GM19397 (cell line): ENCODE measurements around the gene NOX5.

Source experiments
- ATAC-seq: cut with Tn5 transposase; IDR thresholded peaks from one replicate; pipeline ENCODE4 v1.9.1; 2021; ENCODE audit warnings: mild to moderate bottlenecking, moderate library complexity; ENCODE audit not compliant: unreplicated experiment

NOX5 gene

DNA sequence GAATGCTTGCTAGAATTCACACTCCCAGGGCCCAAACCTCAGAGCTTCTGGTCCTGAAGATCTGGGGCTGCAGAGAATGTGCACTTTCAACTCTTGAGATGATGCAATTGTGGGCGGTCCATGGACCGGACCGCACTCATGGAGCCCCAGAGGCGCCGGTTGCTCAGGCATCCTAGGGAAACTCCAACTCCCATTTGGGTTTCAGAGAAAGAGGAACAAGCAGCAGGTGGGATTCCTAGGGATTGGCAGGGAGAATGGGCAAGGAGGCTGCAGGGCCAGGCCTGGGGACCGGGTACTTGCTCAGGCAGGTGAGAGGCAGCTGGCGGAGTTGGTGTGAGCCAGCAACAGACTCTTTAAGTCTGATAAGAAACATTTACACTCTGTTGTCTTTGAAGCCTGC is 3.5 kb downstream of the NOX5 start:
- ATAC-seq, result no peak

DNA sequence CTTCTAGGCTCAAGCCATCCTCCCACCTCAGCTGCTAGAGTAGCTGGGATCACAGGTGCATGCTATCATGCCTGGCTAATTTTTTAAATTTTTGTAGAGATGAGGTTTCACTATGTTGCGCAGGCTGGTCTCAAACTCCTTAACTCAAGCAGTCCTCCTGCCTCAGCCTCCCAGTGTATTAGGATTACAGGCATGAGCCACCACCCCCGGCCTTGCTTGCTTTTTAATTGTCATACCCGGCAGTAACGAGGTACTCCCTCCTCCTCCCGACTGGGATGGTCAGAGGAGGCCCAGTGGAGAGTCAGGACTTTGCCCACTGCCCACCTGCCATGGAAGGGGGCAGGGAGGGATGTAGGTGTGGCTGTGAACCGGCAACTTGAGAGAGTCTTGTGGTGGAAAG is 4.5 kb downstream of the NOX5 start:
- ATAC-seq, result no peak

DNA sequence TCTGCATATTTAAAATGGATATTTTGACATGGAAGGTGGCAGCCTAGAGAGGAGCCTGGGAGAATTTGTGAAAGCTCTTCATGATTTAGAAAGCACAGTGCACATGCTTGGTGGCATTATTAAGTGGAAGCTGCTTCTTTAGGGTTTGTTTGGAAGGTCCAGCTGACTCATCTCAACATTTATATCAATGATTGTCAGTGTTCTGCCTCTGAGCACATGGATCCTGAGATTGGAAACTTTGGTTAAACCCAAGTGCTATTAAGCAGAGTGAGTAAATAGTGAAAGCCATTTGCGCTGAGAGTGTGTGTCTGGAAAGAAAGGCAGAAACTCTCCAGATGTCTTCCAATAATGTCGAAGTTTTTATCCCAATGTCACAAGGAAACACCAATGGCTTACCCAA is 7.4 kb downstream of the NOX5 start:
- ATAC-seq, result no peak

DNA sequence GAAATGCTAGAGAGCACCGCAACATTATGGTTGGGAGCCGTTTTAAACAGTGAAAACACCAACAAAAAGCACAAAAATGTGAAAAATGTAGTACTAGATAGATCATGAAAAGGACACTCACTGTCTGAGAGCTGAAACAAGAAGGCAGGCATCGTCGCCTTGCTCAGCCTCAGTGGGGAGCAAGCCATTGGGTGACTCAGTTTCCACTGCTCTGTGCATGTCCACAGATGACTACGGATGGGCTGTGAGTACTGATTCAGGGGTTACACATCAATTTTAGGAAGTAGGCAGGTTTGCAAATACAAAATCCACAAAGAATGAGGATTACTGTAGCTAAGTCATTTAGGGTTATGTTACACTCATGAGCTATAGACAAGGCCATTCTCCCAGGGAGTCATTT is 10.8 kb downstream of the NOX5 start:
- no peak for ATAC-seq

DNA sequence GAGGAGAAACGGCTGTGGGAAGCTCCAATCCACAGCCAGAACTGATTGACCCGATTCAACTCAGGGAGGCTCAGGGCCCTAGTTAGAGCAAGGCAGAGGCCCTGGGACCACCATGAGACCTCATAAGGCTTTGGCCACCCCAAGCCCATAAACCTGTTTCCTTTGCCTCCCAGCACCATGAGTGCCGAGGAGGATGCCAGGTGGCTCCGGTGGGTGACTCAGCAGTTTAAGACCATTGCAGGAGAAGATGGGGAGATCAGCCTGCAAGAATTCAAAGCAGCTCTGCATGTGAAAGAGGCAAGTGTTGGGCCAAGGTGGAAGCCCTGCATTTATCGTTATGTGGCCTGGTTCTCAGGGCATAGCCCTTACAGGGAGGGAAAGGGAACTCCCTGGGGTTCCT is 11.9 kb downstream of the NOX5 start:
- no peak for ATAC-seq

DNA sequence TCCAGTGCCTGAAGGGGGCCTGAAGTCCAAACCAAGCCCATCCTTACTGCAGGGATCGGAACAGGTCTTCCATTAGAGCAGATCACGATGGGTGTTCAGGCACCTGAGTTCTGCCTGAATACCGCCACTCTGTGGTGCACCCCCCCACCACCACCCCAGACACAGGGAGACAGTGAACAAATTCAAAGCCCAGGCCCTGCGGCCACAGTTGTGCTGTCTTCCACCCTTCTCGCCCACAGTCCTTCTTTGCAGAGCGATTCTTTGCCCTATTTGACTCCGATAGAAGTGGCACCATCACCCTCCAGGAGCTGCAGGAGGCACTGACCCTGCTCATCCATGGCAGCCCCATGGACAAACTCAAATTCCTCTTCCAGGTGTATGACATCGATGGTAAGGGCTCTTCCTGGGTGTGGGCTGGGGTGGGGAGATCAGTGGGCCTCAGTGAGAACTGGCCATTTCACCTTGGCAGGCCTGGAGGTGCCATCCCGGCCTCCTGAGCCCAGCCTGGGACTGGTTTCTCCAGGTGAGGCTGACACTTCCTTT is 13.6 kb downstream of the NOX5 start:
- no peak for ATAC-seq

DNA sequence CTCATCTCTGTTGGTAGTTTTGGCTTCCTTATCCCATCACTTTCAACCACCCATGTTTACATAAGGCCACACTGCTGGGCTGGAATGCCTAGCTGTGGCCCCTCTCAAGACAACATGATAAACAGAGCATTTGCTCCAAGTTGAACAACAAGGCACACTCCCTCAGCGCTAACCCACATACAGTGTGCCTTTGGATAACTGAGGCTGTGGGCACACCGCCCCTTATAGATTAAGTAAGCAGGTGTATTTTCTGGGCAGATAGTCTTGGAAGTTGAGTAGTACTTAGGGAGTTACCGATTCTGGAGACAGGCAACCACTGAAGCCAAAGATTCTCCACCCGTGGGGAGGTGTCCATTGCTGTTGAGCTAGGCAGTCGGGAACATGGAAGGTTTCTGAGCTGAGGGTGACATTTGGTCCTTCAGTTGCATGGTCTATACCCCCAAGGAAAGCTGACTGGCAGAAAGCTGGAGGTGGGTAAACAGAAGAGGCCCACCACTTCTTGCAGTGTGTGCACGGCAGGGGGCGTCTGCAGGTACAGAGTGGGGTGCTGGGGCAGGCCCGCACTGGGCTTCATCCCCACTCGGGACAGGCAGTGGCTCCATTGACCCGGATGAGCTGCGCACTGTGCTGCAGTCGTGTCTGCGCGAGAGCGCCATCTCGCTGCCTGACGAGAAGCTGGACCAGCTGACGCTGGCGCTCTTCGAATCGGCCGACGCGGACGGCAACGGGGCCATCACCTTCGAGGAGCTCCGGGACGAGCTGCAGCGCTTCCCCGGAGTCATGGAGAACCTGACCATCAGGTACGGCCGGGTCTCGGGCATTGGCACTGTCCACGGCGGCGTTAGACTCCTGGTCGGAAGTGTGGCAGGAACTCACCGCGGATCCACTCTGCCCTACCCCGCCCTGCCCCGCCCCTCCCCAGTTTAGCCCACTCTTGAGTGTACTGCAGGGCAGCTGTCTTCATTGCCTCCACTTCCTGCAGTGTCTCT is 16.8 kb downstream of the NOX5 start:
- ATAC-seq, result no peak

DNA sequence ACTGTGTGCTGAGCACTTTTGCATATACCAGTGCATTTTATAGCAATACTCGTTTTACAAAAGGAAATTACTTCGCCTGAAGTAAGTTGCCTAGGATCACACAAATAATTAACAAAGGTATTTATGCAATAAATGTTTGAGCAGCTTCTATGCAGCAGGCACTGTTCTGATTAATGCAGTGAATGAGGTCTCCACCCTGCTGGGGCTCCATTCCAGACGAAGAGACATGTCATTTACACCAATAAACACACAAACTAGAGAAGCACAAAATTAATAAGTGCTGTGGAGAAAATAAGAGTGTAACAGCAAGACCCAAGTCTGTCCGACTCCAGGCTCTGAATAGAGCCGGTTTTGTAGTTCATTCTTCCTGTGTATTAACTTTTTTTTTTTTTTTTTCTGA is 17.5 kb downstream of the NOX5 start:
- no peak for ATAC-seq

DNA sequence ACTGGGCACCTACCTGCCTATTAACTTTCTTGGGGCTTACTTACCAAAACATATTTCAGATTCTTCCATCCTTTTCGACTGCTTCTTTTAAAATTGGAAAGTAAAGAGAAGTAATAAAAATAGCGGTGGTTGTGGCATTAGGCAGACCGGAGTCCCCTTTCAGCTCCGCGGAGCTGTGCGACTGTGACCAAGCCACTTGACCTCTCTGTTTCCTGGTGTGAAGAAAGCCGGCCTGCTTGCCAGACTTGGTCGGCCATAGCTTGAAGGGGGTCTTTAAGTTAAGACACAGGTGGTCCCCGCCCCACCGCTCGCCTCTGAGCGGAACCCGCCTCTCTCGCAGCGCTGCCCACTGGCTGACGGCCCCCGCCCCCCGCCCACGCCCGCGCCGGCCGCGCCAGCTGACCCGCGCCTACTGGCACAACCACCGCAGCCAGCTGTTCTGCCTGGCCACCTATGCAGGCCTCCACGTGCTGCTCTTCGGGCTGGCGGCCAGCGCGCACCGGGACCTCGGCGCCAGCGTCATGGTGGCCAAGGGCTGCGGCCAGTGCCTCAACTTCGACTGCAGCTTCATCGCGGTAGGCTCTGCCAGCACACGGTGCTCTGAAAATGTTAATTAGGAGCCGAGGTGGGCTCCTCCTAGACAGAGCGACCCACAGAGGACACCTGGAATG is 18.3 kb downstream of the NOX5 start:
- ATAC-seq, result no peak

DNA sequence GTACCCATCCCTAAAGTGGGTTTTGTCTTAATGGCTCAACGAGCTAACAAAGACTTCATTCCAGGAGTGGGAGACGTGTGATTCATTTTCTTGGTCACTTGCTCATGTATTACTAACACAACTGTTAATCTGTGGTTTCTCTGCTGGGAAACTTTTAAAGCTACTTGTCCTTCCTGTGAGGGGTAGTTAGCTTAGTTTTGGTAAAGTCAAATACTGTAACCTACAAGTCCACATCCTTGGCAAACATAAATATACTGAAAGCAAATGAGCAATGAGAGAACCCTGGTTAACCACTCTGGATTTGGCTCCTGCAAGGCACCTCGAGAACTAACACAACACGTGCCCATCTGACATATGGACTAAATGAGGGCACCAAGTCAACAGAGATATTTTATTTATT is 19.9 kb downstream of the NOX5 start:
- ATAC-seq, result no peak

DNA sequence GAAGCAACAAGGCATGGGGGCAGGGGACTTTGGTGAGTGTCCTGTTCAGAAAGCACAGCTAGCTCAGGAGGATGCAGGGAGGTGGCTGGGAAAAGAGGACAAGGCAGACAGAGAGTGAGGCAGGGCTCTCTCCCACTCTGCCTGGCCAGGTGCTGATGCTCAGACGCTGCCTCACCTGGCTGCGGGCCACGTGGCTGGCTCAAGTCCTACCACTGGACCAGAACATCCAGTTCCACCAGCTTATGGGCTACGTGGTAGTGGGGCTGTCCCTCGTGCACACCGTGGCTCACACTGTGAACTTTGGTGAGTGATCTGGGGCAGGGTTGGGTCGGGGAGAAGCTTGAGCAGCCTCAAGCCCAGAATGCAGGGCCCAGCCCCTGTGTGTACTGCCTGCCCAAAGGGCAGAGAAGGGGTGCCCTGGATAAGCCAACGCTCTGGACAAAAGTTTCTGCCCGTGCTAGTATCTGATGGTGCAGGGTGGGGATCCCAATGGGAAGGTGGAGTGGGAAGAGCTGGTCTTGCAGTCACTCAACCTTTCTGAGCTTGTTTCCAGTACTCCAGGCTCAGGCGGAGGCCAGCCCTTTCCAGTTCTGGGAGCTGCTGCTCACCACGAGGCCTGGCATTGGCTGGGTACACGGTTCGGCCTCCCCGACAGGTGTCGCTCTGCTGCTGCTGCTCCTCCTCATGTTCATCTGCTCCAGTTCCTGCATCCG is 20.9 kb downstream of the NOX5 start:
- no peak for ATAC-seq

DNA sequence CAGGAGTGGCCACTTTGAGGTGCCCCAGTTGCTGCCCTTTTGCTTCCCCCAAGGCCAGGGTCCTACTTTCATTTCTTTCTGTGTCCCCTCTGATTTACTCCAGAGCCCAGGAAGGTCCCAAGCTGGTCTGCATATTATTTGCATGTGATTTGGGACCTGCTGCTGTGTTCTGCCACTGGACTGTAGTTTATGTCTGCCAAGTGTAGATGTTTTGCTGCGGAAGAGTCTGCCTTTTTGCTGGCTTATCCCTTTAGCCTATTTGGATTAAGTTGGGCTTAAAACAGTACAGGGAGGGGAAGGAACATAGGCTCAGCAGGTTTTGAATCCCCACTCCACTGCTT is 21.4 kb downstream of the NOX5 start:
- no peak for ATAC-seq

DNA sequence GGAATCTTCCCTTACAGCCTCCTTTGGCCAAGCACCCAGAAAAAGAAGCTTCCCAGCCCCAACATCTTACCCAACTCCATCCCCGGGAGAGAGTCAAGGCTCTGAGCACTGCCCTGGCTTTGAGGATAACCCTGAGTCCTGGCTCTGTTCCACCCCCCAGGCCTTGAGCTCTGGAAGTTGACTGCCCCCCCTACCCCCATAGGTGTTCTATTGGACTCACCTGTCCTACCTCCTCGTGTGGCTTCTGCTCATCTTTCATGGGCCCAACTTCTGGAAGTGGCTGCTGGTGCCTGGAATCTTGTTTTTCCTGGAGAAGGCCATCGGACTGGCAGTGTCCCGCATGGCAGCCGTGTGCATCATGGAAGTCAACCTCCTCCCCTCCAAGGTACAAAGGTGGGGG is 22.3 kb downstream of the NOX5 start:
- no peak for ATAC-seq

DNA sequence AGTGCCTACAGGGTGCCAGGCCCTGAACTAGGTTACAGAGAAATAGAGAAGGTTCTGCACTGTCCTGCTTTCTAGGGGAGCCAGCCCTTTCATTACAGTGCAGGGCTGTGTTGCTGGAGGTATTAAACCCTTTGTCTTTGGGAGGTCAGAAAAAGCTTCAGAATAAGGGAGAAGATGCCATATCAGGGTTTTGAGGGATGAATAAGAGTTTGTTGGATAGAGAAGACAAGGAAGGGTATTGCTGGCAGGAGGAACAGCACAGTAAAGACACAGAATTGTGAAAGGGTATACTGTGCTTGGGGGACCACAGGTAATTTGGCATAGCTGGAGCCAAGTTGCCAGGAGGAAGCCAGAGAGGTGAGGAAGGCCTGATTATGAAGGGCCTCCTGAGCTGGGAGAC is 23.0 kb downstream of the NOX5 start:
- no peak for ATAC-seq

DNA sequence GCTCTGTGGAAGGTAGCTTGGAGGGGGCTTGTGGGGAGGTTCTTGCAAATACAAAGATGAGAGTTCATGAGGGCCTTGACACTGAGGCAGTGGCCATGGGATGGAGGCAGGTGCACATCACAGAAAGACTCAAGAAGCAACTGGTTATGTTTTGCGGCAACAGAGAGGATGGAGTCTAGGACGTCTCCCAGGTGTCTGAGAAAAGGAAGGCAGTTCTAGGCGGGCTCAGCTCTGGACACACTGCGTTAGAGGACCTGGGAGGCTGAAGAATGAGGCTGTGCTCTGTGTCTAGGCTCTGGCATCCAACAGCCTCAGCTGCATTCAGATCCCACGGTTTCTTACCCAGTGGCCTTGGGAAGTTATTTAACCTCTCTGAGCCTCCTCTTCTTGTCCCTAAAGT is 23.5 kb downstream of the NOX5 start:
- ATAC-seq, result no peak

DNA sequence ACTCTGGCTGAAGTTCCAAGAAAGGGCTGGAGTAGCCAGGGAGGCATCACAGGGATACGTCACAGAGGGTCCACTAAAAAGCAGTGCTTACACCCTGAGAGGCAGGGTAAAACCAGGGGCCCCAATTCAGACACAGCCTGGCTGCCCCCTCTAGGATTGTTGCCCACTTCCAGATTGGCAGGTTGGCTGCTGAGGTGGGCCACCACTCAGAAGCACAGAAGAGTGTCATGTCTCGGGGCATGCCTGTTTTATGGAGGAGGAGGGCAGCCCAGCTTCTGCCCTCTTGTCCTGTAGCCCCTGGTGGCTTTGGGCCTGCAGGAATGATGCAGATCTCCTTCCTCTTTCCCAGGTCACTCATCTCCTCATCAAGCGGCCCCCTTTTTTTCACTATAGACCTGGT is 24.0 kb downstream of the NOX5 start:
- ATAC-seq, result no peak

DNA sequence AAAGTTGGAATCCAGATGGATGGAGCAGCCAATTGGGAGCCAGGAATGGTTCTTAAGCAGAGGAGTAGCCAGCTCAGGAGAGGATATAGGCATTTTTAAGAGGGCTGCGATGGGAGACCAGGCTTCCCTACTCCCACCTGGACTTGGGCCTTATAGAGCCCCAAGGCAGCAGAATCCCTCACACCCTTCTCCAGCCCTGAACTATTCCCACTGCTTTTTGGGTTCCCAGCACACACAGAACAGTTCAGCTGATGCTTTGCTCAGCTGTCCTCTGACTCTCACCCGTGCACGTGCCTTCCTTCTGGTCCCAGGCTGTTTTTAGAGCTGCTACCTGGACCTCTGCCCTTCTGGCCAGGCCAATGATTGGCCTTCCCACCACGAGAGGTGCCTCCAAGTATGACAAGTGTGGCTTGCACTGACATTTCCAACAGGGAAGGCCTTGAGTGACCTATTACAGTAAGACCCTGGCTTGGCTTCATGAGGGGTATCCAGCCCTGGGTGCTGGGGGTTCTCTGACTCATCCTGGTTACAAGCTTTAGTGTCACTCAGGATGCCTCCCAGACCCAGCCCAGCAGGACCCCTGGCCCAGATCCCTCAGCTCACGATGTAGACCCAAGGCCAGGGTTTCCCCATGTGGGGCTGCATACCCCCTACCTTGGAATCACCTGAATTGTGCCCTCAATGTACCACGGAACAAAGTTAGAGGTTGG is 25.2 kb downstream of the NOX5 start:
- no peak for ATAC-seq

DNA sequence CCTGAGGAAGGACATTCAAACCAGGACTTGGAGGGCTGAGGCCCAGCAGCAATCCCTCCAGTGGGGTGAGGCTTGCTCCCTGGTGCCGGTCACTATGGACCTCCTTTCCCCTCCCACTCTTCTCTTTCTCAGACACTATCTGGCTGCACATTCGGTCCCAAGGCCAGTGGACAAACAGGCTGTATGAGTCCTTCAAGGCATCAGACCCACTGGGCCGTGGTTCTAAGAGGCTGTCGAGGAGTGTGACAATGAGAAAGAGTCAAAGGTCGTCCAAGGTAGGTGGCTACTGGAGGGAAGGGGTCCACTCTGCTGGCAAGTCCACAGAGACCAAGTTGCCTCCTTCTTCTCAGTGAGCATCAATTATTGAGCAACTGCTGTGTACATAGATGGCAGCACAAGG is 28.0 kb downstream of the NOX5 start:
- ATAC-seq, result no peak

DNA sequence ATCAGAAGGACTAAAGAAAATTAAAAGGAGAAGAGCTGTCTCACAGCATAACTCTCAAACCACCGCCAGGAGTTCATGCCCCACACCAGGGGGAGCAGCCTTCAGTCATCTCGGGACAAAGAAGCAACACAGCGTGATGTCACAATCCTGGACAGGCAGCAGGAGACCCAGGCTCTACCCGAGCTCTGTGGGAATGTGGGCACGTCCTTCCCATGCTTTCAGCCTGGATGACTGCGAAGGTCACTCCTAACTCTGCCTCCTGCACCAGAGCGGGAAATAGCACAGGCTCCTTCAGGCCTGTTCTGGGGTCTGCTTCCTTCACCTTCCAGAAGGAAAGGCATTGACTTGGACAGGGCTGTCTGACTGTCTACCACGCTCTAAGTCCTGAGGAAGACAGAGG is 31.3 kb downstream of the NOX5 start:
- no peak for ATAC-seq

DNA sequence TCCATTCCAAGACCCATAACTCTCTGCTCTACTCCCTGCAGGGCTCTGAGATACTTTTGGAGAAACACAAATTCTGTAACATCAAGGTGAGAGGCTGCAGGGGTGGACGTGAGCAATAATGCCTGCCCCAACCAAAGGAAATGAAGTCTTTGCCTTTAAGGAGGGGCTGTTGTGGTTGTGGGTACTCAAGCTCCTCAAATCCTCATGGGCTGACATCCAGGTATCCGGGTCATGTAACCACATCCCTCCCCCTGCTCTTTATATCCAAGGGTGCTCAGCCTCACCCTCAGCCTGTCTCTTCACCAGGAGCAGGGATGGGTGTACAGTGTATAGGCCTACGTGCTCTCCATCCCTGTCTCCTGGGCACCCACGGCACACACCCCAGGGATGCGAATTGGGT is 32.3 kb downstream of the NOX5 start:
- ATAC-seq, result no peak

DNA sequence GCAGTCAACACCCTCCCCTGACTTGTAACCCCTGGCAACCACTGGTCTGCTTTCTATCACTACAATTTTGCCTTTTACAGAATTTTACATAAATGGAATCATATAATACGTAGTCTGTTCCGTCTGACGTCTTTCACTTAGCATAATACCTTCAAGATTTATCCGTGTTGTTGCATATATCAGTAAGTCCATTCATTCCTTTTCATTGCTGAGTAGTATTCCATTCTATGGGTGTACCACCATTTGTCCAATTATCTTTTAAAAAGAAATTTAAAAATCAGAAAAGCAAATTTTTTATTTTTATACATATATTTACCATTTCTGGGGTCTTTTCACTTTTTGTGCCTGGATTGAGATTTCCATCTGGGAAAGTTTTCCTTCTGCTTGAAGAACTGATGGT is 35.5 kb downstream of the NOX5 start:
- ATAC-seq, result no peak
